ENCODE results near the gene PTPN18. TPM values are rescaled to one million over a fixed set of nuclear protein-coding genes. Genes with fewer than 3 reads are reported as not detected.
A peak's percentile ranks its signal among the peaks of the same experiment; 100 is the strongest.
"Not testable (repeated sequence)": the region's sequence is repeated elsewhere in the genome, so short reads cannot be mapped to it uniquely, and the experiment has no call there.

Gene PTPN18
- total RNA-seq, 3 donors from 2014 or later (not counting 1 experiment from before 2014, with no cell fraction given) = 189 to 194 (median 192) TPM

GRCh38 chr2:130393318-130393910 is 37.6 kb downstream of the PTPN18 start:
- peaks cover 13 to 30% of the 10 kb centered on the region in 2 donors for H3K4me1 Mint-ChIP-seq
- H3K27ac Mint-ChIP-seq = no peak overlapping the region
- intact Hi-C loops (cut with micrococcal nuclease) = no loop called here
- TF ChIP-seq CTCF (IDR thresholded peaks at IDR 0.05) = no peak
- Histone ChIP-seq H3K4me3 (ENCODE audit: low read length) (no peak overlapping the region), H3K9me3 (ENCODE audit: control insufficient read depth, insufficient read depth, low read length) (no peaks in the 10 kb centered on the region), H3K27ac (ENCODE audit: low read length) (no peak overlapping the region), H3K36me3 (ENCODE audit: control insufficient read depth, insufficient read depth, low read length) (no peaks in the 10 kb centered on the region), H3K27me3 (ENCODE audit: control insufficient read depth, insufficient read depth, low read length) (no peaks in the 10 kb centered on the region), H3K4me1 (ENCODE audit: control insufficient read depth, insufficient read depth, low read length) (peaks cover 24% of the 10 kb centered on the region)
- no peaks in the 10 kb centered on the region for H3K9me3 Mint-ChIP-seq
- H3K4me3 Mint-ChIP-seq = peak overlapping the region; percentile 49
- DNase-seq = peak in 1 of 2 donors; percentile 1
- no peaks in the 10 kb centered on the region for H3K36me3 Mint-ChIP-seq
- WGBS (ENCODE audit: insufficient coverage) = 89% methylated on average over 7 of the region's 7 CpGs
- ATAC-seq = no peak
- H3K27me3 Mint-ChIP-seq (ENCODE audit: low read depth in 2 of 2) = peaks cover 0 to 2% of the 10 kb centered on the region in 2 donors

- H3K36me3 ChIP-seq (ENCODE audit: control insufficient read depth, insufficient read depth, low read length); H3K27ac Mint-ChIP-seq; H3K4me3 ChIP-seq (ENCODE audit: low read length); H3K27me3 Mint-ChIP-seq (ENCODE audit: low read depth in 2 of 2); H3K9me3 Mint-ChIP-seq; H3K4me3 Mint-ChIP-seq; ATAC-seq; intact Hi-C loops (cut with micrococcal nuclease); H3K27me3 ChIP-seq (ENCODE audit: control insufficient read depth, insufficient read depth, low read length); DNase-seq; H3K9me3 ChIP-seq (ENCODE audit: control insufficient read depth, insufficient read depth, low read length); H3K36me3 Mint-ChIP-seq; H3K27ac ChIP-seq (ENCODE audit: low read length); H3K4me1 Mint-ChIP-seq; H3K4me1 ChIP-seq (ENCODE audit: control insufficient read depth, insufficient read depth, low read length): not testable (repeated sequence)
- no CpG with 5 or more reads among the region's 2 CpGs for WGBS (ENCODE audit: insufficient coverage)
These were observed 50.4 kb downstream of the PTPN18 start for GRCh38 chr2:130406280-130406679.

- H3K4me3 Mint-ChIP-seq; H3K9me3 Mint-ChIP-seq; H3K4me1 ChIP-seq (ENCODE audit: control insufficient read depth, insufficient read depth, low read length); H3K36me3 ChIP-seq (ENCODE audit: control insufficient read depth, insufficient read depth, low read length); H3K36me3 Mint-ChIP-seq; H3K4me3 ChIP-seq (ENCODE audit: low read length); ATAC-seq; H3K27me3 ChIP-seq (ENCODE audit: control insufficient read depth, insufficient read depth, low read length); H3K27ac ChIP-seq (ENCODE audit: low read length); H3K4me1 Mint-ChIP-seq; H3K9me3 ChIP-seq (ENCODE audit: control insufficient read depth, insufficient read depth, low read length); H3K27ac Mint-ChIP-seq; H3K27me3 Mint-ChIP-seq (ENCODE audit: low read depth in 2 of 2); intact Hi-C loops (cut with micrococcal nuclease): not testable (repeated sequence)
- peak in 1 of 2 donors; percentile 37 for DNase-seq
- WGBS (ENCODE audit: insufficient coverage) = no CpG with 5 or more reads among the region's 1 CpG
These were observed 60.8 kb downstream of the PTPN18 start for GRCh38 chr2:130416693-130417092.

DNA sequence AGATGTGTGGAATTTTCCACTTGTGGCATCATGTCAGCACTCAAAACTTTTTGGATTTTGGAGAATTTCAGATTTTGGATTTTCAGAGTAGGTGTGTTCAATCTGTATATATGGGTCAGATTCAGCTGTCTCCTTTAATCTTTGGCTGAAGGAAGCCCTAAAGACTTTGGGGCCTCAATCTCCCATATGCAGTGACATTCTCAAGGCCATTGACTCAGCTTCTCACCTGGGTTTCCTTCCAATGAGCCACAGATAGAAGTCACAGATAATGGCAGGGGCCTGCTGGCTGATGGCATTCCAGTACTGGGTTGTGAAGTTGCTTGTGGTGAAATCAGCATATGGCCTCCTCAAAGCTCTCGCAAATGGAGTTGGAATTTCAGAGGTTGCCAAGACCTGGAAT is 63.0 kb downstream of the PTPN18 start:
- DNase-seq; H3K4me3 ChIP-seq (ENCODE audit: low read length); H3K36me3 ChIP-seq (ENCODE audit: control insufficient read depth, insufficient read depth, low read length); H3K27me3 ChIP-seq (ENCODE audit: control insufficient read depth, insufficient read depth, low read length); H3K4me1 Mint-ChIP-seq; H3K9me3 Mint-ChIP-seq; H3K4me1 ChIP-seq (ENCODE audit: control insufficient read depth, insufficient read depth, low read length); H3K4me3 Mint-ChIP-seq; H3K27ac Mint-ChIP-seq; H3K9me3 ChIP-seq (ENCODE audit: control insufficient read depth, insufficient read depth, low read length); ATAC-seq; intact Hi-C loops (cut with micrococcal nuclease); H3K36me3 Mint-ChIP-seq; H3K27ac ChIP-seq (ENCODE audit: low read length); H3K27me3 Mint-ChIP-seq (ENCODE audit: low read depth in 2 of 2): not testable (repeated sequence)
- WGBS (ENCODE audit: insufficient coverage) = 100% methylated on average over 1 of the region's 1 CpG

Other genes starting within 250 kb of the PTPN18 start
- not detected for gene POTEF, start 226.8 kb upstream of the PTPN18 start, total RNA-seq
- gene CCDC74B, start 210.9 kb upstream of the PTPN18 start, total RNA-seq = 1 to 10 TPM in 1 of 3 donors, under 1 TPM in 2; 0.25 to 1.4 (median 0.28) TPM
- gene SMPD4, start 174.5 kb upstream of the PTPN18 start, total RNA-seq = 10 to 100 TPM; 77.8 to 81.8 (median 79.0) TPM
- gene MZT2B, start 173.8 kb upstream of the PTPN18 start, total RNA-seq = 100 to 1,000 TPM; 101 to 152 (median 133) TPM
- not detected for gene TUBA3E, start 157.6 kb upstream of the PTPN18 start, total RNA-seq
- gene IMP4, start 13.2 kb upstream of the PTPN18 start, total RNA-seq = 10 to 100 TPM; 60.5 to 80.6 (median 72.9) TPM
- not detected for gene POTEI, start 153.3 kb downstream of the PTPN18 start, total RNA-seq
- gene CFC1B, start 165.2 kb downstream of the PTPN18 start, total RNA-seq = not detected
- not detected for gene CFC1, start 243.5 kb downstream of the PTPN18 start, total RNA-seq

All from natural killer cell (primary cell).